B cell (primary cell): ENCODE data around the gene PFAS. TPM values are rescaled to one million over a fixed set of nuclear protein-coding genes. Genes with fewer than 3 reads are reported as not detected.

Source experiments
- ATAC-seq: fragments of 200-7000 bp; cut with Tn5 transposase; one replicate; pipeline ENCODE4 v1.10.0; 2021; ENCODE audit warnings: low read depth, mild to moderate bottlenecking, moderate number of reproducible peaks, moderate library complexity
- CTCF ChIA-PET: fragments of 350-600 bp; sonication (Branson Sonifier 250); formaldehyde crosslinking; loops from one replicate; lab custom pipeline; 2021; ENCODE audit warnings: antibody characterized with exemption, inconsistent platforms; lab: Charles Lee
- POLR2A ChIA-PET: fragments of 350-600 bp; sonication (Branson Sonifier 250); formaldehyde crosslinking; loops from one replicate; lab custom pipeline; 2021; ENCODE audit warnings: antibody characterized with exemption; lab: Charles Lee
- DNase-seq: peaks from one replicate; pipeline ENCODE4 v3.0.0; 2013
- H2AFZ ChIP-seq: 2 replicates; pipeline ENCODE4 v1.6.1; 2012; ENCODE audit warnings: mild to moderate bottlenecking, low read depth, low read length; ENCODE audit not compliant: insufficient read depth, poor library complexity, severe bottlenecking
- H3K27ac ChIP-seq, 2 donors: 1 replicate in 1 of 2; 2 replicates in 1 of 2; pipeline ENCODE4 v1.5.1; 2012 to 2013; ENCODE audit warnings: low read length in 2 of 2, mild to moderate bottlenecking in 2 of 2, moderate library complexity in 1 of 2
- H3K27me3 ChIP-seq, 4 experiments: fragments of 200-600 bp in 1 of 4; sonication (generic) in 1 of 4; replicated peaks in 1 of 4; 1 replicate in 2 of 4; 2 replicates in 2 of 4; pipeline versions ENCODE4 v1.6.1 to v1.7.0; 2013 to 2016; ENCODE audit warnings: low read length in 3 of 4, mild to moderate bottlenecking in 2 of 4, mixed read lengths in 1 of 4, moderate library complexity in 1 of 4; ENCODE audit not compliant: insufficient read depth in 4 of 4, control insufficient read depth in 3 of 4; ENCODE audit errors: control extremely low read depth in 1 of 4
- H3K36me3 ChIP-seq, 2 experiments: replicated peaks in 1 of 2; 1 replicate in 1 of 2; 2 replicates in 1 of 2; pipeline versions ENCODE4 v1.6.1 to v1.7.1; 2013; ENCODE audit warnings: low read length in 1 of 2; ENCODE audit not compliant: insufficient read depth in 2 of 2, control insufficient read depth in 1 of 2; ENCODE audit errors: control extremely low read depth in 1 of 2, extremely low read depth in 1 of 2
- H3K4me1 ChIP-seq, 2 donors: fragments of 200-600 bp in 1 of 2; sonication (generic) in 1 of 2; 1 replicate in 1 of 2; 2 replicates in 1 of 2; pipeline versions ENCODE4 v1.5.1 to v1.6.1; 2013 to 2017; ENCODE audit warnings: low read length in 2 of 2; ENCODE audit not compliant: control insufficient read depth in 2 of 2, insufficient read depth in 2 of 2
- H3K4me2 ChIP-seq: replicated peaks from 2 replicates; pipeline ENCODE3; 2012; ENCODE audit warnings: mild to moderate bottlenecking, low read depth, low read length; ENCODE audit not compliant: poor library complexity, severe bottlenecking
- H3K4me3 ChIP-seq, 5 experiments: fragments of 200-600 bp in 1 of 5; sonication (generic) in 1 of 5; 1 replicate in 3 of 5; 2 replicates in 2 of 5; pipeline versions ENCODE4 v1.5.1 to v1.7.0; 2011 to 2016; ENCODE audit warnings: low read length in 4 of 5, mild to moderate bottlenecking in 4 of 5, low read depth in 2 of 5, control low read depth in 1 of 5, moderate library complexity in 1 of 5; ENCODE audit not compliant: insufficient read depth in 1 of 5; ENCODE audit errors: control extremely low read depth in 1 of 5, extremely low read depth in 1 of 5
- H3K79me2 ChIP-seq: fragments of 200-600 bp; sonication (generic); one replicate; pipeline ENCODE4 v1.6.0; 2016; ENCODE audit warnings: low read length; ENCODE audit not compliant: control insufficient read depth, insufficient read depth
- H3K9ac ChIP-seq: fragments of 200-600 bp; sonication (generic); 2 replicates; pipeline ENCODE4 v1.6.1; 2017; ENCODE audit warnings: mild to moderate bottlenecking, low read length, moderate library complexity
- H3K9me3 ChIP-seq, 3 donors: one replicate each; pipeline versions ENCODE4 v1.6.1 to v1.7.1; 2013; ENCODE audit warnings: low read length in 2 of 3; ENCODE audit not compliant: control insufficient read depth in 2 of 3, insufficient read depth in 1 of 3; ENCODE audit errors: control extremely low read depth in 1 of 3
- H4K20me1 ChIP-seq: 2 replicates; pipeline ENCODE4 v1.6.0; 2012; ENCODE audit warnings: mild to moderate bottlenecking, low read length; ENCODE audit not compliant: insufficient read depth, control insufficient read depth, poor library complexity, severe bottlenecking
- H3K27ac Mint-ChIP-seq: one replicate; pipeline ENCODE4 v1.8.0; 2021; ENCODE audit warnings: mixed read lengths
- H3K27me3 Mint-ChIP-seq: one replicate; pipeline ENCODE4 v1.8.0; 2021; ENCODE audit warnings: mixed read lengths
- H3K4me1 Mint-ChIP-seq: one replicate; pipeline ENCODE4 v1.8.0; 2021; ENCODE audit warnings: mixed read lengths
- H3K4me3 Mint-ChIP-seq: one replicate; pipeline ENCODE4 v1.8.0; 2021; ENCODE audit warnings: mixed read lengths
- H3K9me3 Mint-ChIP-seq: one replicate; pipeline ENCODE4 v1.8.0; 2022; ENCODE audit warnings: mixed read lengths; ENCODE audit not compliant: insufficient read depth
- CTCF ChIP-seq: fragments of 200-600 bp; IDR thresholded peaks from one replicate; pipeline ENCODE4 v1.8.0; 2022; ENCODE audit warnings: antibody characterized with exemption, mild to moderate bottlenecking
- EZH2 ChIP-seq: IDR thresholded peaks from 2 replicates; pipeline ENCODE4 v1.6.1; 2012; ENCODE audit warnings: borderline replicate concordance, low read depth, mild to moderate bottlenecking, moderate library complexity, low read length; ENCODE audit not compliant: insufficient read depth, poor library complexity, severe bottlenecking
- WGBS: methylation state at CpG from one replicate; pipeline ENCODE4 v1.1.5; 2013; ENCODE audit warnings: missing lambda C conversion rate; ENCODE audit not compliant: insufficient coverage; 5-methylcytosine and 5-hydroxymethylcytosine counted together
- intact Hi-C: fragments of 100-400 bp; cut with micrococcal nuclease; formaldehyde crosslinking; loops from one replicate; pipeline ENCODE4 v1.10.0; 2022
- polyA plus RNA-seq: library from polyadenylated mRNA; depleted of rRNA; stranded (reverse); fragments of >200 nt; gene quantifications from 2 replicates; pipeline ENCODE4 v1.2.3, GENCODE V29; 2012
- total RNA-seq, 2 donors: library from RNA; stranded (reverse); fragments of 120-200 nt in 1 of 2; gene quantifications; 1 replicate in 1 of 2; 2 replicates in 1 of 2; pipeline versions ENCODE4 v1.2.3 to v1.2.4, GENCODE V29; 2013 to 2022

PFAS gene
- total and polyA plus RNA-seq, 2 donors (not counting 1 experiment from before 2014, with no cell fraction given) = 22.3 to 65.5 TPM

GRCh38 chr17:8284126-8284525, 35.0 kb downstream of the PFAS start:
- Histone ChIP-seq H3K9me3 (no peaks in the 10 kb centered on the region), H3K27ac (no peak overlapping the region), H3K9ac (no peak overlapping the region), H3K27me3 (no peaks in the 10 kb centered on the region), H3K79me2 (peaks cover 6% of the 10 kb centered on the region), H3K4me2 (no peak overlapping the region), H2AFZ (no peak overlapping the region), H4K20me1 (peaks cover under 1% of the 10 kb centered on the region), H3K36me3 (no peaks in the 10 kb centered on the region), H3K4me3 (no peak overlapping the region), H3K4me1 (peaks cover 14 to 16% of the 10 kb centered on the region in 2 donors)
- POLR2A ChIA-PET = no interaction called here
- 93% methylated on average over 2 of the region's 4 CpGs for WGBS
- DNase-seq = no peak
- ATAC-seq = no peak
- no peak overlapping the region for H3K4me3 Mint-ChIP-seq
- H3K9me3 Mint-ChIP-seq = no peaks in the 10 kb centered on the region
- no peaks in the 10 kb centered on the region for H3K27me3 Mint-ChIP-seq
- no peak for TF ChIP-seq EZH2
- no peak for TF ChIP-seq CTCF
- CTCF ChIA-PET = interaction anchor here (1.1 kb wide), 1 partner anchor 11 kb away, joined by 5 read pairs; the partner anchor contains the start of gene SLC25A35
- peaks cover 25% of the 10 kb centered on the region for H3K4me1 Mint-ChIP-seq
- intact Hi-C loops = no loop called here
- no peak overlapping the region for H3K27ac Mint-ChIP-seq

- Mint-ChIP-seq H3K4me1 (peaks cover 38% of the 10 kb centered on the region), H3K27me3 (no peaks in the 10 kb centered on the region), H3K4me3 (no peak overlapping the region), H3K27ac (peak overlapping the region; percentile 47), H3K9me3 (no peaks in the 10 kb centered on the region)
- 46% methylated on average over 5 of the region's 10 CpGs for WGBS
- no peak for TF ChIP-seq EZH2
- no peak for TF ChIP-seq CTCF
- intact Hi-C loops = no loop called here
- CTCF ChIA-PET = interaction anchor here (1.0 kb wide), 1 partner anchor 96 kb away, joined by 3 read pairs; no protein-coding TSS in a partner anchor
- Histone ChIP-seq H4K20me1 (peaks cover 4% of the 10 kb centered on the region), H3K9ac (no peak overlapping the region), H3K79me2 (peaks cover 19% of the 10 kb centered on the region), H3K27me3 (no peaks in the 10 kb centered on the region), H3K27ac (peak overlapping the region in 1 of 2 donors; percentile 17), H2AFZ (peak overlapping the region; percentile 24), H3K36me3 (peaks cover 2 to 5% of the 10 kb centered on the region in 2 experiments), H3K9me3 (no peaks in the 10 kb centered on the region), H3K4me1 (peaks cover 22 to 24% of the 10 kb centered on the region in 2 donors), H3K4me2 (no peak overlapping the region), H3K4me3 (no peak overlapping the region)
- no peak for ATAC-seq
- POLR2A ChIA-PET = interaction anchor here (0.6 kb wide), 2 partner anchors 30 to 100 kb away, joined by 3 read pairs; no protein-coding TSS in a partner anchor
- peak; percentile 53 for DNase-seq
Observed at GRCh38 chr17:8285270-8286181, 36.4 kb downstream of the PFAS start.
